CD4-positive, alpha-beta T cell treated with Interleukin-10 for 1 hour (primary cell): ENCODE measurements around the gene TLCD5.

Experiments
- DNase-seq: peaks from one replicate; pipeline ENCODE4 v3.0.0-alpha.2; 2020

Gene TLCD5

DNA sequence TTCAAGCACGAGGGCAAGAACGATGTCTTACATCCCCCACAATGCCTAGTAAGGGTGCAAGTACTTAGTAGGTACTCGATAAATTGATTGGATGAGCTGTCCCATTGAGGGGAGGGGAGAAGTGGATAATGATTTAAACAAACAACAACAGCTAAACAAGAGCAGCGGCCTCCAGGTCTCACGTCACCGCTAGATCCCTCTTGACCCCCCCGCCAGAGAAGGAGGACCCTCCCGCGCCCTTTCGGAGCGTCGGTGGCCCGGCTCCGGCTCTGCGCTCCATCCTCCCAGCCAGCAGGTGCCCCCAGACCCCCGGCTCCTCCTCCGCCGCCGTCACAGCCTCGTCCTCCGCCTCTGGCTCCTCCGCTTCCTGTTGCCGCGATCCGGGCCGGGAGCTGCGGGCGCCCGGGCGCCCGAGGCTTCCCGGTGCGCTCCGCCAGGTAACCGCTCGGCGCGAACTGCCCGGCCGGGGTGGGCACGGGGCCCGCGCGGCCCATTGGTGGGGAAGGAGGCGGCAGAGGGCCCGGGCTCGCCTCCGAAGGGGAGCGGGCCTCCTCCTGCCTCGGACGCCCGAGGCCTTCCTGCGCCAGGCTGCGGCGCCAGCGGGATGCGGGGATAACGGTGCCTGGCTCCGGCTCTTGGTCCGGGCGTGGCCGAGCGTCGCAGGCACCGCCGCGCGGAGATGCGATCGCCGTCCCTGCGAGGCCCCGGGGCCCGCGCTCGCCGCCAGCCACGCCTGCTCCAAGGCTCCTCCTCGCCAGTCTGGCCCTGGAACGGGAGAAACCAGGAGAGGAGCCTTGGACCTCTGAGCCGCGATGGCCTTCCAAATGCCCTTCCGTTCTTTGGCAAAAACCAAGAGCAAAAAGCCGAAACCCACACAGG is at the start of gene TLCD5:
TLCD5 (plus strand) TSS at position 368 of the 879 bp plus-strand sequence. CDS start 2,143 bp downstream, outside the sequence.
- DNase-seq, result peak; percentile 30

DNA sequence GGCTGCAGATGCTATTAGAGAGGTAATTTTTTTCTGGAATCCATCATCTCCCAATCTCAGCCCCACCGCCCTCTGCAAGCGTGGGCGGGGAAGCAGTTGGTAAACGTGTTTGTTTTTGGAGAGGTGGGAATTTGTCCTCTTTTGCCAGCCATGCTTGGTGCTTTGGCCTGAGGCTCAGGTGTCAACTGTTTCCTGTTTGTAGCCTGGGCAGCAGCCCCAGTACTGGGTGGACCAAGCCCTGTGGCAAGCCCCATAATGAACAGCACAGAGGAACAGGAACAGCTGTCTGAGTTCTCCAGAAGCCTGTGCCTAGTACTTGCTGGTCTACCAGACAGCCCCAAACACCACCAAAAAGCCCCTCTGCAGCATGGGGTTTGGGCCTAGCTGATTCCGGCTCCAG is 45.6 kb upstream of the TLCD5 start:
- DNase-seq, result no peak

DNA sequence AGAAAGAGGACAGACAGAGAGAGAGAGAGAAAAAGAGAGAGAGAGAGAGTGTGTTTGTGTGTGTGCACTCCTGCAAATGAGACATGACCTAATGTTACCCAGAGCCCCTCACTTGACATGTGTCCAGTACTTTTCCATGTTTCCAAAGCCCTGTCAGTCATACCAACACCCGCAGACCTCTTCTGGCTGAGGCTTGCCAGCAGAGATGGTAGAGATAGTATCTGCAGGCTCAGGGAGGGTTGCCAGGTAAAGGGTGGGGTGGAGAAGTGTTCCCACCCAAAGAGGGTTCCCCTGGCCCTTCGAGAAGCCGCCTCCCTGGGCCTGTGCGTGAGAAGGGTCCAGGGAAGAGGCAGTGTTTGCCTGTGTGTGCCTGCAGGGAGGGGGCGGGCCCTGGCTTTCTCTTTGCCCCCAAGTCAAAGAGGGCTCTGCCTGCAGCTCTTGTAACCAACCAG is 44.5 kb upstream of the TLCD5 start:
- no peak for DNase-seq

DNA sequence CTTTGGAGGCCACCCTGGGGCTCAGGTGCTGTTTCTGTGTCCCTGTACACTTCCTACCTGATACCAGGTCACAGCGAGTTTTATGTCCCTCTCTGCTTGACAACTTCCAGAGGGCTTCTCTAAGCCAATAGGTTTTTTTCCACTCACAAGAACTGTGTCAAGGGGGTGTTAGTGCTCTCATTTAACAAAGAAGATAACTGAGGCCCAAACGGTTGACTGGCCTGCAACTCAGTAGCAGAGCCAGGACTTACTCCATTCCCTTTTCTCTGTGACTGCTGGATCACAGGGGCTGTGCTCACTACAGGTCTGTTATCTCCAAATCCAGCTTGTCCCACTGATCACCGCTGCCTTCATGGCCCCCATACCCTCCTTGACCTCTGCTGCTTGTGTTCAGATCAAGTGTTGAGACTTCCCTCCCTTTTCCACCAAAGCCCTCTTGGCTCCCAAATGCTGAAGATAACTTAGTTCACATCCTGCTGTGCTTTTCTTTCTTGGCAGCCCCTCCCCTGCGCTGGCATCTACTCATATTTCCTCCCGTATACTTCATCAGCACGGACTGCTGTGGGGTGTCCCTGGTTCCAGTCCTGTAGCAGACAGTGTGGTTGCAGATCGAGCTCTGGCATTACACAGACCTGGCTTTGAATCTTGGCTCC is 43.8 kb upstream of the TLCD5 start:
- no peak for DNase-seq

DNA sequence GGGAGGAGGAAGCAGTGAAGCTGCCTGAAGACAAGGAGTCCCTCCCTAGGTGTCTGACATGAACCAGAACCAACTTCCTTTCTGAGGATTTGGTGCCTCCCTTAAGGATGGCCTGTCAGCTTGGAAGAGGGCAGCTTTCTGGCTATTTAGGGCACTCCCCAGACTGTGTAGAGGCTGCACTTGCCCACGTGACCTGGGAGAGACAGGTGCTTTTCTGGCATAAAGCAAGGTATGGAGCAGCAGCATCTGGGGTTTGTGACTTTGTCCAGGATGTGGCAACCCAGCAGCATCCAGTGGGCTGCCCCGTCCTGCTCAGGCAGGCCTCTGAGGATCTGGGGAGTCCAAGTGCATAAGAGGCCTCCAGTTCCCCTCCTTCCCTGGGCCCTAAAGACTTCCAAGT is 42.0 kb upstream of the TLCD5 start:
- DNase-seq, result no peak

DNA sequence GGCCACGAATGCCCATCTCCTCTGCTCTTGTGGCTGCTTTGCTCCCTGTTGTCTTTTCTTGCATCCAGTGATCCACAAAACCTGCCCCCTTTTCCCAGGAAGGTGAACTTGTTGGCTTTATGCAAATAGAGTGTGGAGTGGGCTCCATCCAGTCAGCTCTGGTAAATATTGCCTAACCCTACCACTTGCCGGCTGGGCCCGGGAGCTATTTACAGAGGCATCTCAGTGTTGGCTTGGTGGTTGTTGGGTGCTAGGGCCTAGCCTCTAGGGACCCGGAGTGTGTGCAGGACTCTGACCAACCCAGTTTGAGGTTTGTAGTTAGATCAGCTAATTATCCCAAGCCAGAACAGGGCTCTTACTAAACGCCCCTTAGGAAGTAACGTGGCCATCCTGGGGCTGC is 40.8 kb upstream of the TLCD5 start:
- no peak for DNase-seq

DNA sequence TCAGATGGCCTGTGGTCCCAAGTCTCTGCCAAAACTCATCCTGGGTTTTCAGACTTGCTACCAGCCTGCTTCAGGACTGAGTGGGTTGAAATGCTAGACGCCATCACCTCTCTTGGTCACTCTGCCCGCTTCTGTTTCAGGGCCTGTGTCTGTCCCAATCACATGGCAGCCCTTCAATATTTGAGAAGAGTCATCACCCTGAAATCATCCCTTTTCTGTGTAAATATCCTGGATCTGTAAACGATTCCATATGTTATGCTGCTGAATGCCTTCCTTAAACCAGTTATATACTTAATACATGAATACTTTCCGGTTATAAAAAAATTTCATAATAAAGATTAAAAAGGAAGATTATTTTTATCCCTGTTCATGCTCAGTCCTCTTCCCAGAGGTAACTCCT is 39.8 kb upstream of the TLCD5 start:
- no peak for DNase-seq

DNA sequence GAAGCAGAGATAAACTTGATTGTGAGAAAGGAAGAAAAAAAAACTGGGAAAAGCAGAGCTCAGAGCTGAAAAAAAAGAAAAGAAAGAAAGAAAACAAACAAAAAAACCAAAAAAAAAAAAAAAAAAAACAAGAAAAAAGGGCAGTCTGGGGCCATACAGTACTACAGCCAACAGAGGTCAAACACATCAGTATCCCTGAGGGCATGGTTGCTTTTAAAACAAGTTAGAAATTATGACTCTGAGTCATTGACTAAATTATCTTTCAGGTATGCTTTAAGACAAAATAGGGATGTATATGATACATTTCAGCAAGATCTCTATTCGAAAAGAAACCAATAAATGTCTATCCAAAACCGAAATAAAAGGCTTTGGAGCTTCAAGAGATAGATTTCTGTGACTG is 37.1 kb upstream of the TLCD5 start:
- DNase-seq, result no peak

DNA sequence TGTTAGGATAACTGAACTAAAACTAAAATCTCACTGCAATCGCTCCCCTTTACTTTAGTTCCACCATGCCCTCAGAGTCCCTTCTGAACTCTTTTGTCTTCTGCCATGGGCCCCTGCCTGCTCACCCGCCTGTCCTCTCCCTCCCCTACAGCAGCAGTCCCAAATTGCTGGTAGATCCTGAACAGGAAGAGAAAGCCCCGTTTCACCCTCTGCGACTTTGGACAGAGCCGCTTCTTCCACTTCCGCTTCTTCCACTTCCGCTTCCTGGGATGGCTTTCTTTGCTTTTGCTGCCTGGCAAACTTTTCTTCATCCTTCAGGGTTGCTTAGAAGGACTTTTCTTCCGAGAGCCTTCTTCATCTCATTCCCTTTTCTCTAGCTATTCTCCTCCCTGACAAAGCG is 35.7 kb upstream of the TLCD5 start:
- no peak for DNase-seq

DNA sequence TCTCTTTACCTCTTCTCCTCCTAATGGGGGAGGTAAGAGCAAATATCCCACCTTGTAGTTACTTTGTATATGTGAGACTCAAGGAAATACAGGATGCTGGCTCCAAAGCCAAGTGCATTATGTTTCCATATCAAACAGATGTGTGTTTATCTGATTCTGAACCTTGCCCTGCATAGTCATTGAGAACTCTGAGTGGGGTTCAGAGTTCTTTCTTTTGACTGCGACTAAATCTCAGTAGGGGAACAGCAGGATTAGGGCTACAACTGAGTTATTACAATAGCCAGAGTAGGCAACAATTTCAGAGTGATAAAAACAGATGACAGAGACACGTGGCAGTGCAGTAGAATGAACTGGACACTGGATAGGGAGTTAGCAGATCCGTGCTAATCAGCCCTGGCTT is 34.1 kb upstream of the TLCD5 start:
- DNase-seq, result no peak

DNA sequence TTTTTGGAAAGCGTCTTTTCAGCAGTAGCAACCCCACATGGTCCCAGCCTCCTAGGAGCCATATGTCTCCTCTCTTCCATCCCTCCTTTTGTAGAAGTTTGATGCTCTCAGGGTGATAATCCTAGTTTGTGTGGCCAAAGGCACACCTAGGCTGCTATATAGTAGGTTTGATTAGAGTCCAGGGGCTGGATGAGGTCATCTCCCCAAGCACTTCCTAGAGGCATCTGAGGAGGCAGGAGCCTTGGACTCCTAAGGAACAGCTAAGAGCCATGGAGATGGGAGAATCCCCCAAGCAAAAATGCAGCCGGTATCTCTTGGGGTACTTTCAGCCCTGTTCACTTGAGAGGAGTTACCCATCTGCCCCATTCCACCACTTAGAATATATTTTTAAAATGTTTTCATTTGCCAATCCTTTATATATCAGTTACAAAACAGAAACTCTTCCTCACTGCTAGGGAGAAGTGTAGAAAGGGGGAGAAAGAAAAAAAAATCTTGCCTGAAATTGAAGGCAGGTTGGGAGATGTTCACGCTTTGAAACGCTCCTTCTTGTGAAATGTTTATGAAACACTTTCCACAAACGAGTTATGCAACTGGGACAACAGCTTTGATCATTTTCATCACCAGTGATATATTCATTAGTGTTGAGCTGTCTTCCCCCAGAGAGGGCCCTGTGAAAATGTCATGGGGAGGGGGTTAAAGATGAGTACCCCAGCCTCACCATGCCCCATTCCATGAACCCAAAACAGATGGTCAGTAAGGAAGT is 31.9 kb upstream of the TLCD5 start:
- no peak for DNase-seq

DNA sequence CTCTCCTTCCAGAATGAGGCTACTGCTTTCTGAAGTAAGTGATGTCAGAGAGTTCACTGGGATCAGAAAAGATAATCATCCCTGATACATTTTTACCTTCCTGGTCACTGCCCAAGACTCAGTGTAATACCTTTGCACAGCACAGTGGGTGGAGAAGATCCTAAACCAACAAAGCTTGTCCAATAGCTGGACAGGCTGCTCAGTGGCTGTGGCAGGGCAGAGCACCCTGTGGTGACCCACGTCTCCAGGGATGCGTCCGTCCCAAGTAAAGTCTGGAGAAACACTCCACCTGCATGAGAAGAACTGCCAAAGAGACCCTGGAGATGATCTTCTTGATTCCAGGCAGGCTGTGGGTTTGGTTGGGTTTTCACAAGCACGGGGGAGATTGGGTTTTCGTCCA is 31.0 kb upstream of the TLCD5 start:
- no peak for DNase-seq

DNA sequence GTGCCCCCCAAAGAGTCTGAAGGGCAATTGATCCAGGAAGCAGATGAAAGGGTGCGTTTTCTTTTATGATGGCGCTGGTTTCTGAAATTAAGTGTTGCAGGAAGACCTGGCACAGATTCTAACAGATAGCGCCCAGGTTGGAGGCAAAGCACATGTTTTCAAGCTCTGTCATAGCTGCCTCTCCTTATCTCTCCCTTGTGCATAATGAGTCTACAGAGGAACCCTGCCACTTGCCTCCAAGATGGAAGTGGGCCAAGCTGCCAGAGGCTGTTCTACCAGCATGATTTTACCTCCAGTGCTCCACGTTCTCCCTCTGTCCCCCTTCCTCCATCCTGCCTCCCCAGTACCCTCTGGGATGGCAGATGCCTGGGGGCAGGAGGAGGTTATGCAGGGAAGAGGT is 30.0 kb upstream of the TLCD5 start:
- DNase-seq, result no peak

DNA sequence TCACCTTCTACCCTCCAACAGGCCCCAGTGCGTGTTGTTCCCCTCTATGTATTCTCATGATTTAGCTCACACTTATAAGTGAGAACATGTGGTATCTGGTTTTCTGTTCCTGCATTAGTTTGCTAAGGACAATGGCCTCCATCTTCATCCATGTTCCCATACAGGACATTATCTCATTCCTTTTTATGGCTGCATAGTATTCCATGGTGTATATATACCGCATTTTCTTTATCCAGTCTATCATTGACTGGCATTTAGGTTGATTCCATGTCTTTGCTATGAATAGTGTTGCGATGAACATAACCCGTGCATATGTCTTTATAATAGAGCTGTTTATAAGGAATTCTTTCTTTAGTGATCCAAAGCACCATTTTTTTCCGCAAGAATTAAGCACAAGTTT is 28.5 kb upstream of the TLCD5 start:
- no peak for DNase-seq

DNA sequence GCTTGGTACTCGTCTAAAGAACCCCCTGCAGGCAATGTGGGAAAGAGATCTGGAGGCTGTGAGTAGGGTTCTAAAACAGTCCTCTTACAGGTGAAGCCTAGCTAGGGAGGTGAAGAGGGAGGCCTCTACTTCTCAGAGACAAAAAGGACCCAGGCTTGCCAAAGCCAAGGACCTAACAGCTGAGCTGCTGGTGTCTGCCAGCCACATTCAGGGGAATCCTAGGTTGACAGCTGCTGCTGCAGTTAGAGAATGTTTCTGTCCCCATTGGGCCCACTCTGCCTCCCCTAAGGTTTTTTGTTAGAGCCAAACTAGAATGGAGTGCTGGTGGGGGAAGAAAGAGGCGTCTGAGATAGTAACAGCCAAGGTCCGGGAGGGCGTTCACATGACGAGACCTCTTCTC is 26.6 kb upstream of the TLCD5 start:
- DNase-seq, result no peak

DNA sequence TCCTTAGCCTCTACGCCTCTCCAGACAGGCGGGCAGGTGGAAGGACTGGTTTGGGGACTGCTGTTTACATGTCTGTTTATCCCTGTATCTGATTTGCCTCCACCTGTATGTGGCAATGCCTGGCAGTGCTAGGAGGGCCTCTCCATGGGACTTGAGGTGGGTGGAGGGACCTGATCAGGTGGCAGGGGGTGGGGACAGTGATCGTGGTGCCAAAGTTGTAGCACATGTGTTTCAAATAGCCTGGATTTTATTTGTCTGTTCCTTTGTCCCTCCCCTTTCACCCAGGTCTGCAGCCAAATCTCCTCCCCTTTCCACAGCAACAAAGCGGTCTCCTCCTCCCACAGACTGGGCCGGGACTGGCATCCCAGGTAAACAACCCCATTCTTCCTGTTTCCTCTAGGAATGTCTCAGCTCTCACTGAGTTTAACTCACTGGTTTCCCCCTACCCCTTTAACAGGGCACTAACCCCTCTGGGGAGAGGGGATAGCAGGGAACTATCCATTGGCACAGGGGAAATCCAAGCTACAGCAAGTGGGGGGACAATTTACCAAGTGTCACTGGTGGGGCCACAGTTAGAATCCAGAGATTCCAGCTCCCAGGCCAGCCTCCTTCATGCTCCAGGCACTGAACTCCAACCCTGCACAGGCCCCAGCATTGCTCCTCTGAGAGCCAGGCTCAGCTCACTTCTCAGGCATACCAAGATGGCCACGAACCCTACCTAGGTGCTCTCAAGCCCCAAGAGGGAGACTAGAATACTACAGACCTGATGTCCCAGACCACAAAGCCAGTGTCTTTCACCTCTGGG is 22.9 kb upstream of the TLCD5 start:
- DNase-seq, result no peak

DNA sequence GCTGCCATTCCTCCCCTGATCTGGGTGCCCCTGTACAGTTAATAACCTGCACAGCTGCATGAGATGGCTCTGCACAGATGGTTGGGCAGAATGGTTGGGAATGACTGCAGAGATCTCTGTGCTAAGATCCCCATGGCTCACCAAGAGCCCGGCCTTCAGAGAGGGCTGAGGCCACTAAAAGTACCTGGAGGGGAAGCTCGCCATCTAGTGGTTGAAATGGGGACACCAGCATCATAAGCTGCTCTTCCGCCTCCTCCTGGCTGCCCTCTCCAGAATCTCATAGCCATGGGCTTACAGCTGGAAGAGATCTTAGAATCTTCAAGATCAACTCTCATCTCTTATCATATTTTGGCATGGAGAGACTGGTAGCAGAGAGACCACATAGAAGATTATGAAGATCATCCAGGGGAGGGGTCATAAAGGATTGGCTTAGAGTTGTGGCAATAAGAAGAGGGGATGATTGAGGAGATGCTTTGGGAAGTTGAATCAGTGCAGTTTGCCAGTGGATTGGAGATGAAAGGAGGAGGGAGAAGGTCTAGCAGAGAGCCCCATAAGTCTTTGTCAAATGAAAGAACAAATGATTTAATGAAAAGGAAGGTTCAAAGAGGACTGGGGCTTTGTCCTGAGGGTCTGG is 22.0 kb upstream of the TLCD5 start:
- peak; percentile 56 for DNase-seq

DNA sequence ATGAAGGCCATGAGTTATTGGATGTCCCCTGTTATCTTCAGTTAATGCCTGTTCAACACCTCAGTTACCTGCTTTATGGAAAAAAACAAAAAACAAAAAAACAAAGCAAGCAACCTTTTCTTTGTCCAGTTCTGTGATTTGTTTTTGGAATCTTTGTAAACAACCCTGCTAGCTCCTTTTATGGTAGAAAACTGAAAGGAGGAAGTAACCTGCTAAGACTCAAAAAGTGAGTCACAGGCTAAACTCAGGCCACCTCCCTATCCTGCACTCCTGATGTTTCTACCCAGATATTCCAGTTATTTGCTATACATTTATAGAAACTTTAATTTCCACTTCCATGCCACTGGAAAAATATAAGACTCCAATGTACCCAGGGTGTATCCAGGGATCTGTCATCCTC is 20.6 kb upstream of the TLCD5 start:
- no peak for DNase-seq

DNA sequence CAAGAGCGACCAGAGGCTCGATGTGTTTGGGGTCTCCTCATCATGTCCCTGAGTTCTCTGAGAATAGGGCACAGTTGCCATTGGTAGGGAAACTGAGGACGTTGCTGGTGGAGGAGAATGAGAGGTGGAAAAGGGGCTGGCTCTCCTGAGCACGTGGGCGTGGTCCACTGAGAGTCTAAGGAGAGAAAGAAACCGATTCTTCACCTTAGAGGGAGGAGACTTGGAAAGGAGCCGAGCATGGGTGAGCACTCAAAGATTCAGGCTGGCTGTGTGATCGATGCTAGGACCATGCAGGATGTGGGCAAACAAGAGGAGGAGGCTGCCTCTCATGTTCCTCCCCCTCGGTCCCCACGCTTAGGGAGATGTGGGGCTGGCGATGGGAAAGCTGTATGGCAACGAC is 19.8 kb upstream of the TLCD5 start:
- DNase-seq, result no peak

DNA sequence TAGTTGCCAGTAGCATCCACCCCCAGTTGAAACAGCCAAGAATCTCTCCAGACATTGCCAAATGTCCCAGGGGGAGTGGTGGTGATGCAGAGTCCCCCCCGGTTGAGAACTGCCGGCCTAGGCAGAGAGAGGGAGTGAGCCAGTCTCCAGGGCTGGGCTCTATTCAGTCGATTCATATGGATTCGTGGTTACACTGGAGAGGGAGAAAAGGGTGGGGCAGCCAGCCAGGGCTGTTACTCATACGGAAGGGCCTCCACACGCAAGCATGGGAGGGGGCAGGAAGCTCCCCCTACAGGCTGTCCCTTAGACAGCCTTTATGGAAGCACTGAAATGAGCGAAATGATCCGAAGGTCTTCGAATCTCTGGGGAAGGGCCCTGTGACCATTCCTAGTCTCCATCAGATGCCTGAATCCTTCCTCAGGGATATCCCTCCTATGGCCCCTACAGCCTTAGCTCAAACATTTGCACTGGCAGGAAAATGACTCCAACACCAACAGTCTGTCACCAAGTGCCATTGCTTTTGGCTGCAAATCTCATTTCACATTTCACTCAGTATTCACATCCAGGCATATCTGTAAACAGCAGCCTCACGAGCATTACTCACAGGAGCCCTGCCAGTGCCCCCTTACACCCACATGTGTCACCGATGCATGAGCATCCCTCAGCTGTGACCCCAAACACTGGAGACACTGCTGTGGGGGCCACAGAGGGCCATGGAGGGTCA is 18.4 kb upstream of the TLCD5 start:
- DNase-seq, result no peak

DNA sequence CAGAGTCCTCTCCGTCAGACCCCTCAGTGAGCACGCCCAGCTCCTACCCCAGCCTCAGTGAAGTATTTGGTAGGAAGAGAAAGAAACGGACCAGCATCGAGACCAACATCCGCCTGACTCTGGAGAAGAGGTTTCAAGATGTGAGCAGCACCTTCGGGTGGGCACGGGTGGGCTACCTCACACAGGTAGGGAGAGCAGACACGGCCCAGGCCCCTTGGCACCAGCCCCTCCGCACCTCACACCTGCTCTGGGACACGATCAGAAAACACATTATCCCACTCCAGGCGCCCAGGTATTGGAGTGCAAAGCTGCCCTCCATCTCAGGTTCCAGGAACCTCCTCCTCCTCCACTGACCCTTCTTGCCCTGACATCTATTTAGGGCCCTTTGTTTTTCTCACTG is 17.6 kb upstream of the TLCD5 start:
- no peak for DNase-seq

DNA sequence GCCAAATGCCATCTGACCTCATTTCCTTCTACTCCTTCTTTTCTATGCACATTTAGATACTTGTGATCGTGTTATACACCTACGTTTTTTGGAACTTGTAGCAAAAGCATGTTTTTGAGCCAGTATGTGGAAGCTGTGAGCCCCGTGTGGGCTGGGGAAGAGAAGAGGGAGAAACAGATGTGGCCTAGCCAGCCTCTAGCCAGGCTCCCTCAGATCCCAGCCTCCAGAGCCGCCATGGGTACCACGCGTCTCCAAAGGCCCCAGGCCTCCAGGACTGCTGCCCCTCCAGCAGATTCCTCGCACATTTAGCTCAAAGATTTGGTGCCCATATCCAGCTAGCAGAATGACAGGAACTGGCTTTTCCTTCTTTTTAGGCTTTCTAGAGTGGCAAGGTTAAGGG is 17.0 kb upstream of the TLCD5 start:
- no peak for DNase-seq
